WTC11 (cell line): ENCODE measurements around the gene IL36B.

ENCODE experiments used
- CREB1 ChIP-seq: sonication (generic); formaldehyde crosslinking; IDR thresholded peaks from 2 replicates; pipeline ENCODE4 v1.8.0; 2023; ENCODE audit warnings: mild to moderate bottlenecking, missing genetic modification reagents
- CTCF ChIP-seq: fragments of 200-600 bp; IDR thresholded peaks from 2 replicates; pipeline ENCODE4 v1.8.0; 2022; ENCODE audit warnings: antibody characterized with exemption
- E2F1 ChIP-seq: sonication (generic); formaldehyde crosslinking; IDR thresholded peaks from 2 replicates; pipeline ENCODE4 v1.8.0; 2022; ENCODE audit warnings: mild to moderate bottlenecking, missing genetic modification reagents
- ESRRA ChIP-seq: sonication (generic); formaldehyde crosslinking; IDR thresholded peaks from 2 replicates; pipeline ENCODE4 v1.8.1; 2022; ENCODE audit warnings: mild to moderate bottlenecking, missing genetic modification reagents, borderline replicate concordance
- IRF1 ChIP-seq: sonication (generic); formaldehyde crosslinking; IDR thresholded peaks from 2 replicates; pipeline ENCODE4 v1.8.0; 2023; ENCODE audit warnings: missing genetic modification reagents
- JUN ChIP-seq: sonication (generic); formaldehyde crosslinking; IDR thresholded peaks from 2 replicates; pipeline ENCODE4 v1.8.0; 2023; ENCODE audit warnings: mild to moderate bottlenecking, missing genetic modification reagents
- MAX ChIP-seq: sonication (generic); formaldehyde crosslinking; IDR thresholded peaks from 2 replicates; pipeline ENCODE4 v1.8.0; 2022; ENCODE audit warnings: mild to moderate bottlenecking, missing genetic modification reagents
- NFYB ChIP-seq: sonication (generic); formaldehyde crosslinking; conservative IDR thresholded peaks from 2 replicates; pipeline ENCODE4 v1.8.0; 2022; ENCODE audit warnings: low read depth, missing genetic modification reagents
- ZNF281 ChIP-seq: sonication (generic); formaldehyde crosslinking; IDR thresholded peaks from 2 replicates; pipeline ENCODE4 v1.8.0; 2023; ENCODE audit warnings: mild to moderate bottlenecking, missing genetic modification reagents

- no peak for TF ChIP-seq CREB1 (CRISPR knock-in tag)
- TF ChIP-seq MAX (CRISPR knock-in tag): no peak
- no peak for TF ChIP-seq JUN
- no peak for TF ChIP-seq CTCF
- TF ChIP-seq NFYB (CRISPR knock-in tag): no peak
- no peak for TF ChIP-seq ZNF281
- TF ChIP-seq IRF1 (CRISPR knock-in tag): no peak
- TF ChIP-seq ESRRA: no peak
- no peak for TF ChIP-seq E2F1 (CRISPR knock-in tag)
Measured at GRCh38 chr2:113085542-113085941, 32.9 kb upstream of the IL36B start.
